Keratinocyte (primary cell): ENCODE data around the gene IGFBP3.

Experiments used
- CTCF ChIP-seq, 3 experiments: IDR thresholded peaks in 1 of 3; conservative IDR thresholded peaks in 1 of 3; optimal IDR thresholded peaks in 1 of 3; 2 replicates in 2 of 3; 3 replicates in 1 of 3; pipeline versions ENCODE3 to v1.5.1; 2011; ENCODE audit warnings: low read length in 3 of 3, mild to moderate bottlenecking in 3 of 3, moderate library complexity in 2 of 3, control low read depth in 1 of 3, inconsistent platforms in 1 of 3; ENCODE audit not compliant: insufficient read depth in 2 of 3; ENCODE audit errors: extremely low read depth in 1 of 3
- EZH2 ChIP-seq: IDR thresholded peaks from one replicate; pipeline ENCODE4 v1.6.1; 2012; ENCODE audit warnings: inconsistent platforms, mild to moderate bottlenecking, low read length, moderate library complexity

DNA sequence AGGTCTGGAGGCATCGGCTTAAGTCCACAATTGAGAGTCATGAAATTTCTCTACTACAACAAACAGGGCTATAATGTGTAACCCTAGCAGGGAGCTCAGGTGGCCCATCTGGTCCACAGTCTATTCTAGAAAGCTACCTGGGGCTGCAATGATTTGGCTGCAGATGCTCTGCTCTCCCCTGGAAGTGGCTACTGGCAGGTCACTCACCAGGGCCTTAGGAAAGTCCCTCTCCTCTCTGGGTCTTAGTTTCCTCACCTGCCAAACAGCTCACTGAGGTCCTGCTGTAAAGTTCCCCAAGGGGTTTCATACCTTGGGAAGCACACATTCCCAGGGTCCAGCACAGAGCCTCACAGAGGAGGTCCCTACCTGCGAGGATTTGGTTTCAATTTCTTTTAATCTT is 2.5 kb downstream of the IGFBP3 start:
- TF ChIP-seq CTCF (optimal IDR thresholded peaks at IDR 0.05 in 1 of 3, IDR thresholded peaks at IDR 0.05 in 1 of 3, conservative IDR thresholded peaks at IDR 0.05 in 1 of 3; ENCODE audit: extremely low read depth in 1 of 3, insufficient read depth in 2 of 3, low read length in 3 of 3) (no peak), EZH2 (no peak)
